ENCODE results near the gene KRTAP2-3. TPM values are rescaled to one million over a fixed set of nuclear protein-coding genes. Genes with fewer than 3 reads are reported as not detected.
"Not testable (repeated sequence)": the region's sequence is repeated elsewhere in the genome, so short reads cannot be mapped to it uniquely, and the experiment has no call there.

The KRTAP2-3 gene
- total and polyA plus RNA-seq, 2 experiments from 2014 or later, result not detected

GRCh38 chr17:41083427-41083826 is 23.5 kb upstream of the KRTAP2-3 start:
- not testable (repeated sequence) for H3K4me3 Mint-ChIP-seq; H3K27ac ChIP-seq (ENCODE audit: low read depth); H3K36me3 ChIP-seq (ENCODE audit: insufficient read depth); H4K20me1 ChIP-seq (replicated peaks; ENCODE audit: insufficient read depth); H3K36me3 Mint-ChIP-seq (ENCODE audit: low read depth); H3K9me3 Mint-ChIP-seq; H3K9me2 ChIP-seq (ENCODE audit: insufficient read depth); H3K4me2 ChIP-seq; ATAC-seq; H3K79me2 ChIP-seq (replicated peaks; ENCODE audit: insufficient read depth); H3K27ac Mint-ChIP-seq; H3K4me1 ChIP-seq (ENCODE audit: insufficient read depth); DNase-seq (ENCODE audit: low spot score); H3K4me3 ChIP-seq; H3K27me3 Mint-ChIP-seq (ENCODE audit: insufficient read depth, low read depth, poor library complexity); H3K27me3 ChIP-seq (ENCODE audit: insufficient read depth); H3F3A ChIP-seq (replicated peaks; ENCODE audit: low read depth); H2AFZ ChIP-seq
- peaks cover 17% of the 10 kb centered on the region for H3K4me1 Mint-ChIP-seq

- ATAC-seq, result no peak
- TF ChIP-seq ZNF331 (CRISPR knock-in tag; IDR thresholded peaks at IDR 0.05; ENCODE audit: low read depth) (no peak), STAT1 (IDR thresholded peaks at IDR 0.05; ENCODE audit: unreplicated experiment) (no peak), ETS1 (IDR thresholded peaks at IDR 0.05) (no peak), NANOG (IDR thresholded peaks at IDR 0.05; ENCODE audit: borderline replicate concordance) (no peak)
- Histone ChIP-seq H3K9me2 (ENCODE audit: insufficient read depth) (peaks cover 2% of the 10 kb centered on the region; the same call in 1 of the 2 replicates), H3K27me3 (ENCODE audit: insufficient read depth) (no peaks in the 10 kb centered on the region), H2AFZ (no peak overlapping the region), H3K4me3 (no peak overlapping the region), H3K36me3 (ENCODE audit: insufficient read depth) (no peaks in the 10 kb centered on the region), H3F3A (replicated peaks; ENCODE audit: low read depth) (no peaks in the 10 kb centered on the region), H3K27ac (ENCODE audit: low read depth) (no peak overlapping the region), H3K79me2 (replicated peaks; ENCODE audit: insufficient read depth) (no peaks in the 10 kb centered on the region), H3K4me1 (ENCODE audit: insufficient read depth) (no peaks in the 10 kb centered on the region; the same call in 1 of the 2 replicates), H4K20me1 (replicated peaks; ENCODE audit: insufficient read depth) (no peaks in the 10 kb centered on the region), H3K4me2 (no peak overlapping the region)
- no peaks in the 10 kb centered on the region; the same call in 2 of the 3 replicates for H3K9me3 Mint-ChIP-seq
- no peak overlapping the region for H3K4me3 Mint-ChIP-seq
- H3K36me3 Mint-ChIP-seq (ENCODE audit: low read depth), result no peaks in the 10 kb centered on the region; the same call in 2 of the 3 replicates
- no peaks in the 10 kb centered on the region for H3K27me3 Mint-ChIP-seq (ENCODE audit: insufficient read depth, low read depth, poor library complexity)
- H3K27ac Mint-ChIP-seq, result no peak overlapping the region
- peaks cover 16% of the 10 kb centered on the region for H3K4me1 Mint-ChIP-seq
- DNase-seq (ENCODE audit: low spot score), result no peak
Measured at GRCh38 chr17:41082626-41083025, 22.7 kb upstream of the KRTAP2-3 start.

- H3K27me3 Mint-ChIP-seq (ENCODE audit: insufficient read depth, low read depth, poor library complexity), result no peaks in the 10 kb centered on the region
- H3K4me1 Mint-ChIP-seq, result no peaks in the 10 kb centered on the region
- Histone ChIP-seq H3F3A (replicated peaks; ENCODE audit: low read depth) (no peaks in the 10 kb centered on the region), H3K27ac (ENCODE audit: low read depth) (no peak overlapping the region), H3K4me2 (no peak overlapping the region), H3K9me2 (ENCODE audit: insufficient read depth) (peaks cover 7% of the 10 kb centered on the region), H2AFZ (no peak overlapping the region), H4K20me1 (replicated peaks; ENCODE audit: insufficient read depth) (no peaks in the 10 kb centered on the region), H3K27me3 (ENCODE audit: insufficient read depth) (no peaks in the 10 kb centered on the region), H3K4me3 (no peak overlapping the region), H3K36me3 (ENCODE audit: insufficient read depth) (no peaks in the 10 kb centered on the region), H3K79me2 (replicated peaks; ENCODE audit: insufficient read depth) (no peaks in the 10 kb centered on the region), H3K4me1 (ENCODE audit: insufficient read depth) (no peaks in the 10 kb centered on the region)
- no peak overlapping the region for H3K4me3 Mint-ChIP-seq
- no peak overlapping the region for H3K27ac Mint-ChIP-seq
- no peaks in the 10 kb centered on the region; the same call in 1 of the 3 replicates for H3K9me3 Mint-ChIP-seq
- no peak for ATAC-seq
- H3K36me3 Mint-ChIP-seq (ENCODE audit: low read depth), result no peaks in the 10 kb centered on the region
- no peak for DNase-seq (ENCODE audit: low spot score)
- TF ChIP-seq REST (IDR thresholded peaks at IDR 0.05; ENCODE audit: unreplicated experiment) (no peak), JUNB (IDR thresholded peaks at IDR 0.05; ENCODE audit: unreplicated experiment) (no peak), EZH2 (IDR thresholded peaks at IDR 0.05; ENCODE audit: low read depth, unreplicated experiment) (no peak)
Measured at GRCh38 chr17:41076788-41077187, 16.9 kb upstream of the KRTAP2-3 start.

Measured in GM23338 (cell line).